Mammary epithelial cell (primary cell): ENCODE results near the gene MAJIN.

ENCODE experiments used
- CTCF ChIP-seq, 2 donors: IDR thresholded peaks in 1 of 2; conservative IDR thresholded peaks in 1 of 2; 2 replicates each; pipeline ENCODE4 v1.5.1; 2011 to 2012; ENCODE audit warnings: inconsistent platforms in 2 of 2, low read length in 2 of 2, mild to moderate bottlenecking in 2 of 2, control low read depth in 1 of 2, low read depth in 1 of 2; ENCODE audit not compliant: insufficient read depth in 1 of 2; ENCODE audit errors: extremely low read depth in 1 of 2
- EZH2 ChIP-seq: IDR thresholded peaks from 2 replicates; pipeline ENCODE4 v1.6.1; 2012; ENCODE audit warnings: low read length, inconsistent platforms, borderline replicate concordance

- TF ChIP-seq CTCF (conservative IDR thresholded peaks at IDR 0.05 in 1 of 2, IDR thresholded peaks at IDR 0.05 in 1 of 2; ENCODE audit: extremely low read depth in 1 of 2, insufficient read depth in 1 of 2, low read depth in 1 of 2, low read length in 2 of 2) = no peak
- no peak for TF ChIP-seq EZH2
These were observed 11.2 kb downstream of the MAJIN start for GRCh38 chr11:64960719-64961118.
